Erythroblast (primary cell): Measurements from ENCODE around the gene RAB29.

Source experiments
- GATA1 ChIP-seq: IDR thresholded peaks from 2 replicates; pipeline ENCODE4 v1.6.1; 2011; ENCODE audit warnings: low read depth, mild to moderate bottlenecking, control low read depth, low read length, moderate library complexity
- POLR2A ChIP-seq: IDR thresholded peaks from 2 replicates; pipeline ENCODE4 v1.6.1; 2011; ENCODE audit warnings: mild to moderate bottlenecking, low read length

DNA sequence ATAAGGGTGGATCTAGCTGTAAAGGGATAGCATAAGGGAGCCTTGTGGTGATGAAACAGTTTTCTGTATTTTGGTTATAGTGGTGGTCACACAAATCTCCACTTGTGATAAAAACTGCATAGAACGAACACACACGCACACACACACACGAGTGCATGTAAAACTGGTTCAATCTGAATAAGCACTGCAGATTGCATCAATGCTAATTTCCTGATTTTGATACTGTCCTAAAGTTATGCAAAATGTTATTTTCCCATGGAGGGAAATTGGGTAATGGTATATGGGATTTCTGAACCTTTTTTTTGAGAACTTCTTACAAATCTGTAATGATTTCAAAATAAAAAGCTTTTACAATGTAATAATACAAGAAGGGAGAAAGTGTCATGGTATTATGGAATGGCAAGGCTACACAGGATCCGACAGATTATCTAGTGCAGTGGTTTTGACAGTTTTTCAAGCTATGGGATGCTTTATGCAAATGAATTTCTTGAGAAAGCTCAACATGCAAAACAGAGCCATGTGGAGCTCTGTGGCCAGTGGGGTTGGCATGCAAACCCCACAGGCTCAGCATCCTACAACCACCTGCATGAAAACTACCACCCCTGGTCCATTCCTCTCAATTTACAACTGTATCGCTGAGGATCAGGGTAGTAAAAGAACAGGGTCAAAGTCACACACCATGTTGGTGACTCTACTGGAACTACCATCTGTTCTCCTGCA is 18.9 kb upstream of the RAB29 start:
- TF ChIP-seq POLR2A: no peak
- TF ChIP-seq GATA1: no peak
